Activated CD4-positive, alpha-beta T cell treated with anti-CD3 and anti-CD28 coated beads for 24 hours (primary cell): ENCODE data around the gene THSD7A.

ENCODE experiments used
- DNase-seq, 2 donors: peaks; one replicate each; pipeline ENCODE4 v3.0.0-alpha.2; 2020; ENCODE audit warnings: low read depth in 2 of 2

THSD7A gene

DNA sequence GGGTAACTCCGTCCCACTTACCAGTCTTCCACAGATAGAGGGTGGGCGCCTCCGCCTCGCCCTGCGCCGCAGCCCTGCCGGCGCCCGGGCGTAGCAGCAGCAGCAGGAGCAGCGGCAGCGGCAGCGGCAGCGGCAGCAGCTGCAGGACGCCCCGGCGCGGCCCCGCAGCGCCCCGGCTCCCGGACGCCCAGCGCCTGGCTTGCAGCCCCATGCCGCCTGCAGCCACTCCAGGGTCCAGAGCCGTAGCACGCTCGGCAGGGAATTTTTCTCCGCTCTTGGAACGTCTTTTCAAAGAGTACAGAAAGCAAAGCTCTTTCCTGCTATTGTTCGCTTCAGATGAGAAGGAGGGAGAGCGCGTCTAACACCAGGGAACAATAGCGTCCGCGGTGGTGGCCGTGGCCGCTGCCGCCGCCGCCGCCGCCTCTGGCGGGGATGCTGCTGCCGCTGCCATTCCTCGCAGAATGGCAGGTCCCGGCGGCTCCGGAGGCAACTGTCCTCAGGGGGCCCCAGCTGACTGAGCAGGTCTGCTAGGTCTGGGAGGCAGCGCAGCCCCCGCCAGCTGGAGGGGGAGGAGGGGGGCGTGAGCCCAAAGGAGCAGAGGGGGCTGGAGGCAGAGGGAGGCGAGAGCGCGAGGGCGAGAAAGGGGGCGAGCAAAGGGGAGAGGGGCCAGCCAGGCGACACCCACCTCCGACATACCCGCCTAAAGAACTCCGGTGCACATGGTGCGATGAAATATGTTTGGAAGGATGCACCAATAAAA, at the start of gene THSD7A:
TSS of gene THSD7A (minus strand) at position 463 of the 760 bp plus-strand sequence. CDS start at position 211, 252 bp downstream.
- DNase-seq = no peak

DNA sequence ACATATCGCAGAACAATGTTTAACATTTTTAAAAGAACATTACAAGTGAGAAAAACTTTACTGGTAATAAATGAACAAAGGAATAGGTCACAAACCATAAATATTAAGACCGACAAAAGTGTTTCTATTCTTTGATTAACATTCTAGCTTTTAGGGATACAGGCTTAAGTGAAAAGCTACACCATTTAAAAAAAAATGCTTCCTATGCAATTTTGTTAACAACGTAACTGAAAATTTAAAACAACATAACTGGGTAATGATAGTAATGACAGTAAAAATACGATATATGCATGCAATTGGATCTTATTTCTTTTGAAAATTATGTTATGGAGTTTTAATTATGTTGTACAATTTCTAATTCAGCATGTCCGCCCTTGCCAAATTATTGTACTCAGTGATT, 49.7 kb upstream of the THSD7A start:
- no peak for DNase-seq

- DNase-seq = no peak
These were observed 43.6 kb upstream of the THSD7A start for GRCh38 chr7:11875635-11876034.

DNA sequence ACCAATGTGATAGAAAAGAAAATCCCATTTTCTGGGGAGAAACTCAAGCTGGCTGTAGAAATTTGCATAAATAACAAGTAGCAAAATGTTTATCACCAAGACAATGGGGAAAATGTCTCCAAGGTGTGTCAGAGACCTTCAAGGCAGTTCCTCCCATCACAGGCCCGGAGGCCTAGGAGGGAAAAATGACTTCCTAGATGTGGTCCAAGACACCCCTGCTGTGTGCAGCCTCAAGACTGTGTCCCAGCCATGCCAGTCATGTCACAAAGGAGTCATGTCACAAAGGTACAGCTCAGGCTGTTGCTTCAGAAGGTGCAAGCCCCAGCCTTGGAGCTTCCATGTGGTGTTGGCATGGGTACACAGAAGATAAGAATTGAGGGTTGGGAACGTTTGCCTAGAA, 33.7 kb upstream of the THSD7A start:
- DNase-seq = no peak

- no peak for DNase-seq
These were observed 26.8 kb upstream of the THSD7A start for GRCh38 chr7:11858622-11859302.

GRCh38 chr7:11858026-11858425, 26.0 kb upstream of the THSD7A start:
- DNase-seq = no peak

DNA sequence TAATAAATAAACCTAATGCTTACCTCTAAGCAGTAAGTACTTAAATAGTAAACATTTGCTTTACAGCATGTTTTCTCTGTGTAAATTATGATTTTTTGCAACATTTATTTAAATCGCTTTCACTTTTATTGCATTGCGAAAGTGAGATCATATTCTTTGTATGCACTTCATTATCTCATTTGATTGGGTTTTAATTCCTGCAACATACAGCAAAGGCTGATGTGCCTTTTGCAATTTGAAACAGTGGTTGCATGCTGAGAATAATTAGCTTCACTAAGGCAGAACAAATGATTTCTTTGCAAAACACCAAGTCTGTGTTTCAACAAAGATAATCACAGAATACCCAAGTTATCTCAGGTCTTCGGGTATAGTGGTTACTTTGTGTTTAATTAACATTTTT, 16.3 kb upstream of the THSD7A start:
- DNase-seq = no peak

- DNase-seq = no peak
These were observed 15.3 kb upstream of the THSD7A start for GRCh38 chr7:11847336-11847735.

DNA sequence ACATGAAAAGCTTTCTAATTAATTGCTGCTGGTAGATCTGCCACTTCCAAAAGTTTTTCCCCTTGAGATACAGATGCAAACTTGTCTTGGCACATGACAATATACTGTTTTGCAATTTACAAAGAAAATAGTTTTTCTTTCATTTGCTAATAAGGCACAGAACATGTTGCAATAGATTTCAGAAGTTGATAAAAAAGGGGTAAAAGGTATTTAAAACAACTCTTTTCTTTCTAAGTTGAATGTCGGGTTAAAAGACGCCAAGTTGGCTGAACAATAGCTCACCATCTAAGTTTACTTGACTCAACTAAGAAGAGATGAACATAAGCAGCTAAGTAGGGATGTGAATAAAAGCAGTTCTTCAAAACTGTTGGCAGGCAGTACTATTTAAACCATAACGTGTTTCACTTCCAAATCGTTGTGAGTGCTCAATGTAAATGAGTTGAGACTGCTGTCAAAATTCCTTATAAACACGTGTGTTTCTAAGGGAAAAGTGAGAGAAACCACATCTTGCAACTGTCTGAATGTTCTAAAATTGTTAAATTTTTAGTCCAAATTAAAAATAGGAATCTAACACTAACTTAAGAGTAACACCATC, 14.5 kb upstream of the THSD7A start:
- DNase-seq = no peak

- DNase-seq = no peak
These were observed 11.2 kb upstream of the THSD7A start for GRCh38 chr7:11843113-11843765.

GRCh38 chr7:11841657-11842056, 9.7 kb upstream of the THSD7A start:
- no peak for DNase-seq

GRCh38 chr7:11835260-11835659, 3.3 kb upstream of the THSD7A start:
- DNase-seq = no peak

DNA sequence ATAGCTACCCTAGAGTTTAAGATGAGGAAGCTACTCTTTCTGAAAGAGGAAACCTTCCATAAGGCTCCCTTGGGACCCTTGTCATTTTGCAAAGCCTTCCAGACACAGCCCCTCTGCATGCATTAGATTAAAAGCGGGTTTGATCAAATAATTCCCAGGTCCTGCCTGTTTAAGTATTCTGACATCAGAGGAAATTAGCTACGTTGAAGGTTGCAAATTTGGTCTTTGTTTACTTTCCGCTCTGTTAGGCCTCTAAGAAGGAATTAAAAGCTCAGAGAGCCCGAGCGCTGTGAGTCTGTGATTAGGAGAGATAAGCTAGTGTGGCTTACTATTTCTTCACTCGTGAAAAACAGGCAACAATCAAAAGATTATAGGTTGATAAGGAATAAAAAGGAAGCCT, 1.4 kb upstream of the THSD7A start:
- no peak for DNase-seq

GRCh38 chr7:11831156-11831735, 752 bp downstream of the THSD7A start:
- no peak for DNase-seq

DNA sequence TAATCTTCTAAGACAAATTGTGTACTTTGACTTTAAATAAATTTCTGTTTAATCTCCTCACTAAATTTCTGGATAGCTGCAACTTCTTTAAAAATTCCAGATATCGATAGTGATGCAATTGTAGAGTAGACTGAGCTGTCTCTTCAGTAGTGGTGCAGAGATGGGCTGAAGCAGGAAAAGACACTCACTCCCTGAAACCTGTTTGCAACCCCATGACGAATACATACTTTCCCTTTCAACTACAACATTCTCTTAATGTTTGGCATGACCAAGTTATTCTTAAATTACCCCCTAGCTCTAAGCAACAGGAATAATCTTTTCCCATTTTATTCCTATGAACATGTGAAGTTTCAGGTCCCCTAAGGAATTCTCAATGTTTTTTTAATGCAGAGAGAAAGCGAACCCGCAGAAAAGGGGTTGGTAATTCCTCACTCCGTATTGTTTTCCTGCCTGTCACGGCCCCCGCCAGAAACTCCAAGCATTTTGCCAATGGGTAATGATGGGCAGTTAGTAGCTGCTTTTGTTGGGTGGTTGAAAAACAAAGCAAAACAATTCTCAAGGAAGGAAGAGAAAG, 1.3 kb downstream of the THSD7A start:
- no peak for DNase-seq

DNA sequence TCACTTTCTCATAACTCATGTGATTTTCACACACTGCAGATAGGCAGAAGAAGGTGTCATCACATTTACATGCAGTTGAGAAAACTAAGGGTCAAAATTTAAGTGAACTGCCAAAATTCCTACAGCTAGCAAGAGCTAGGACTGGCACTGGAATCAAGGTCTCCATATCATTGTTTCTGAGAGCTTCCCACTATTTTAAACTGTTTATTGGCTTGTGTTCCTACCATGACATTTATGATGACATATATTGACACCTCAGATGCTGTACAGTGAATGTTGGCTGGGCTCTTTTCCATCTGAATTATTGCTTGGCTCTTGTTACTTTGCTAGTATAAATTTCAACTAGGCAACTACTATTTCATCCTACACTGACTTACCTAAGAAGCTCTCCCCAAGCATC, 2.0 kb downstream of the THSD7A start:
- DNase-seq = no peak

DNA sequence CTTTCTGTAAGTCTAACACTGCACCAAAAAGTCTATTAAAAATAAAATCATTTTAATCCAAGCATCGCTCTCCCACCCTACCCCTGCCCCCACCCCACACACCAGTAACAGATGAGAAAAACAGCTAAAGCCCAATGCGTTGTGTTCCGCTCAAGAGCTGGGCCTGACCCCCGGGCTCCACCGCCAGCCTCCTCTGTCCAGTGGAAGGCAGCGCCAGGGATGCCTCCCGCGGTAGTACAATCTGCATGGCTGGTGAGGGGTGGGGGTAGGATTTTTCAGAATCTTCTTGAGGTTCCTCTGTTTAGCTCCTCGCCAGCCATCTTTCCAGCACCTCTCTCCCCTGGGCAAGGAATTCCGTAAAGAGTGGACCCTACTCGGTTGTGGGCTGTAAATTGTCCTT, 12.1 kb downstream of the THSD7A start:
- no peak for DNase-seq

DNA sequence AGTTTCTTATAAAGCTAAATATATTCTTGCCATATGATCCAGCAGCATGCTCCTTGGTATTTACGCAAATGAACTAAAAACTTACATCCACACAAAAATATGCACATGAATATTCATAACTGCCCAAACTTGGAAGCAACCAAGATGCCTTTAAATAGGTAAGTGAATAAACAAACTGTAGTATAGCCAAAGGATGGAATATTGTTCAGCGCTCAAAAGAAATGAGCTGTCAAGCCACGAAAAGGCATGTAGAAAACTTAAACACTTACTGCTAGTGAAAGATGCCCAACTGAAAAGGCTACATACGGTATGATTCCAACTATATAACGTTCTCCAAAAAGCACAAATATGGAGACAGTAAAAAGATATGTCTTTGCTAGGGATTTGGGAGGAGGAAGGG, 12.7 kb downstream of the THSD7A start:
- no peak for DNase-seq

- no peak for DNase-seq
These were observed 13.7 kb downstream of the THSD7A start for GRCh38 chr7:11818281-11818680.

DNA sequence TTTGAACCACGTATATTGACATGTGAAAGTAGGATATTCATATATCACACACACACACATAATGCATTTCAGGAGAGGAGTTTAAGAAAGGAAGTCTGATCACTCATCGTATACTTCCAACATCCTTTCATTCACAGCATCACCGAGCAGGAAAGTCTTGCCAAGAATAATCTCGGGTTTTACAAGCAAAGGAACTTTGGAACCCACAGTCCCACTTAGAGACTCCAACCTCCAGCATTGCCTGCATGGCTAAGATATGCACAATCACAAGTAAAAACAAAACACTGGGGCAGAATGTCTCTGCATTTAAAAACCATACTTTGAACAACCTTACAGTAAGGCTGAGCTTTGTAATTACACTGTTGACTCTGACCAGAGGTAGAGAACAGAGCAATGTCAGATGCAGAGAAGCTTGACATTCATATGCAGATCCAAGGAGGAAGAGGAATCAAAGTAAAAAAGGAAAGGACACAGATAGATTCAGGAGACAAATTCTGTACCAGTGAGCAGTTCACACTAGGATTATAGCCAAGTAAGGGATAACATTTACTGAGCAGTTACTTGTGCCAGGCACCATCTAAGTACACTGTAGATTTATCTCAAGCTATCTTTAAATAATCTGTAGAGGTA, 14.8 kb downstream of the THSD7A start:
- no peak for DNase-seq

GRCh38 chr7:11811709-11812108, 20.3 kb downstream of the THSD7A start:
- DNase-seq = no peak
